Trophoblast cell (in vitro differentiated cells and primary cell): ENCODE data around the gene MAP2K4.

Experiments used
- DNase-seq, 2 donors: peaks; one replicate each; pipeline ENCODE4 v3.0.0-alpha.2; 2016
- H2AFZ ChIP-seq: 2 replicates; pipeline ENCODE4 v1.6.1; 2013; ENCODE audit warnings: low read length, moderate library complexity, mild to moderate bottlenecking; ENCODE audit not compliant: insufficient read depth, poor library complexity
- H2AK5ac ChIP-seq: 2 replicates; pipeline ENCODE4 v1.6.1; 2013; ENCODE audit warnings: mild to moderate bottlenecking, low read length
- H2BK120ac ChIP-seq: 2 replicates; pipeline ENCODE4 v1.6.1; 2013; ENCODE audit warnings: low read length, mild to moderate bottlenecking, moderate library complexity; ENCODE audit not compliant: insufficient read depth, poor library complexity
- H2BK12ac ChIP-seq: 2 replicates; pipeline ENCODE4 v1.6.1; 2013; ENCODE audit warnings: mild to moderate bottlenecking, low read length, moderate library complexity
- H2BK5ac ChIP-seq: 2 replicates; pipeline ENCODE4 v1.6.1; 2013; ENCODE audit warnings: low read length, low read depth, moderate library complexity, mild to moderate bottlenecking; ENCODE audit not compliant: poor library complexity
- H3K14ac ChIP-seq: 2 replicates; pipeline ENCODE4 v1.6.1; 2013; ENCODE audit warnings: mild to moderate bottlenecking, low read length
- H3K18ac ChIP-seq: 2 replicates; pipeline ENCODE4 v1.6.1; 2013; ENCODE audit warnings: mild to moderate bottlenecking, low read length
- H3K23ac ChIP-seq: 2 replicates; pipeline ENCODE4 v1.6.1; 2013; ENCODE audit warnings: low read length
- H3K27ac ChIP-seq: 2 replicates; pipeline ENCODE4 v1.5.1; 2013; ENCODE audit warnings: low read depth, mild to moderate bottlenecking, inconsistent platforms, low read length, moderate library complexity
- H3K27me3 ChIP-seq: 2 replicates; pipeline ENCODE4 v1.6.1; 2013; ENCODE audit warnings: inconsistent platforms, mild to moderate bottlenecking, low read length, moderate library complexity; ENCODE audit not compliant: insufficient read depth
- H3K36me3 ChIP-seq, 2 experiments: 1 replicate in 1 of 2; 2 replicates in 1 of 2; pipeline ENCODE4 v1.6.1; 2013; ENCODE audit warnings: low read length in 2 of 2, mild to moderate bottlenecking in 2 of 2, moderate library complexity in 1 of 2; ENCODE audit not compliant: insufficient read depth in 2 of 2, control insufficient read depth in 1 of 2
- H3K4ac ChIP-seq: 2 replicates; pipeline ENCODE4 v1.6.1; 2013; ENCODE audit warnings: low read depth, mild to moderate bottlenecking, low read length, moderate library complexity
- H3K4me1 ChIP-seq, 2 experiments: 1 replicate in 1 of 2; 2 replicates in 1 of 2; pipeline ENCODE4 v1.6.1; 2013; ENCODE audit warnings: low read length in 2 of 2, mild to moderate bottlenecking in 2 of 2, moderate library complexity in 1 of 2; ENCODE audit not compliant: insufficient read depth in 2 of 2, control insufficient read depth in 1 of 2
- H3K4me2 ChIP-seq: 2 replicates; pipeline ENCODE4 v1.6.1; 2013; ENCODE audit warnings: inconsistent platforms, mild to moderate bottlenecking, low read length, moderate library complexity
- H3K4me3 ChIP-seq: 2 replicates; pipeline ENCODE4 v1.5.1; 2013; ENCODE audit warnings: mild to moderate bottlenecking, low read depth, low read length, inconsistent platforms
- H3K79me1 ChIP-seq: one replicate; pipeline ENCODE4 v1.6.1; 2013; ENCODE audit warnings: low read length
- H3K79me2 ChIP-seq: 2 replicates; pipeline ENCODE4 v1.6.1; 2013; ENCODE audit warnings: low read length, mild to moderate bottlenecking; ENCODE audit not compliant: control insufficient read depth, insufficient read depth, poor library complexity
- H3K9ac ChIP-seq: 2 replicates; pipeline ENCODE4 v1.6.1; 2013; ENCODE audit warnings: mild to moderate bottlenecking, low read length
- H3K9me3 ChIP-seq: 2 replicates; pipeline ENCODE4 v1.6.1; 2013; ENCODE audit warnings: low read depth, mild to moderate bottlenecking, control low read depth, inconsistent platforms, low read length; ENCODE audit not compliant: insufficient read depth
- H4K12ac ChIP-seq: 2 replicates; pipeline ENCODE4 v1.6.1; 2013; ENCODE audit warnings: low read depth, mild to moderate bottlenecking, low read length, moderate library complexity
- H4K8ac ChIP-seq: 2 replicates; pipeline ENCODE4 v1.6.1; 2013; ENCODE audit warnings: low read depth, mild to moderate bottlenecking, low read length, moderate library complexity
- H4K91ac ChIP-seq: one replicate; pipeline ENCODE4 v1.6.1; 2013; ENCODE audit warnings: low read depth, mild to moderate bottlenecking, low read length, moderate library complexity
- WGBS: extraction: QIAGEN DNeasy Blood & Tissue Kit; methylation state at CpG from one replicate; pipeline ENCODE4 v1.1.7; 2013; ENCODE audit warnings: missing lambda C conversion rate; ENCODE audit not compliant: insufficient read length, insufficient coverage; ENCODE audit errors: extremely low coverage; 5-methylcytosine and 5-hydroxymethylcytosine counted together

Gene MAP2K4

GRCh38 chr17:12035673-12036072 lies 15.0 kb downstream of the MAP2K4 start:
- no peak overlapping the region for H2AFZ ChIP-seq
- no CpG with 5 or more reads among the region's 1 CpG for WGBS
- no peak for DNase-seq

DNA sequence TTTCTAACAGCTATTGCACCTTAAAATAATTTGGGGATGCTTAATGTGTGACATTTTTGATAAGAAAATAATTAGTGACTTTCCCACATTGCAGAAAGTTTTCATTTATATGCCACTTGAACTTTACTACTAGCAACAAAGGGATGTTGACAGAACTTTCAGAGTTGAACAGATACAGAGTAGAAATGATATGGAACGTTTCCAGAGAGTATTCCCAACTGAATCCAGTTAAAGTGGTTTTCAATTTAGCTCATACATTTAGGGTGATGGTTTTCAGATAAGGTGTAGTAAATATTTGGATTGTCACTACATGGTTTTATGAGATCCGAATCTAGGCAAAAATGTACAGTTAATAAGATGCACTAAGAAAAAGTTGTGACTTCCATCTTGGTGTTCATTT lies 17.3 kb downstream of the MAP2K4 start:
- Histone ChIP-seq H3K79me1 (no peaks in the 10 kb centered on the region), H4K8ac (no peak overlapping the region), H3K27me3 (no peaks in the 10 kb centered on the region), H3K27ac (no peak overlapping the region), H2BK12ac (no peak overlapping the region), H3K4me3 (no peak overlapping the region), H4K12ac (no peak overlapping the region), H3K79me2 (no peaks in the 10 kb centered on the region), H3K23ac (no peak overlapping the region), H3K4me1 (no peaks in the 10 kb centered on the region), H4K91ac (no peak overlapping the region), H3K14ac (no peak overlapping the region), H2BK5ac (no peak overlapping the region), H3K9ac (no peak overlapping the region), H3K4me2 (no peak overlapping the region), H2AK5ac (no peak overlapping the region), H3K36me3 (peaks cover 0 to 3% of the 10 kb centered on the region in 2 experiments), H2BK120ac (no peak overlapping the region), H2AFZ (no peak overlapping the region), H3K9me3 (no peaks in the 10 kb centered on the region), H3K4ac (no peak overlapping the region), H3K18ac (no peak overlapping the region)
- no peak for DNase-seq
- WGBS = no CpG with 5 or more reads among the region's 2 CpGs

More at GRCh38 chr17:12035673-12036072, 15.0 kb downstream of the MAP2K4 start:
- no peaks in the 10 kb centered on the region for H3K9me3 ChIP-seq
- H2BK120ac ChIP-seq = no peak overlapping the region
- H3K23ac ChIP-seq = no peak overlapping the region
- no peaks in the 10 kb centered on the region for H3K27me3 ChIP-seq
- no peak overlapping the region for H3K4ac ChIP-seq
- H3K79me2 ChIP-seq = peaks cover 3% of the 10 kb centered on the region
- H3K4me3 ChIP-seq = no peak overlapping the region
- H3K4me2 ChIP-seq = no peak overlapping the region
- H4K8ac ChIP-seq = no peak overlapping the region
- H4K91ac ChIP-seq = no peak overlapping the region
- peaks cover 0 to 3% of the 10 kb centered on the region in 2 experiments for H3K36me3 ChIP-seq
- H3K27ac ChIP-seq = no peak overlapping the region
- no peak overlapping the region for H2BK12ac ChIP-seq
- H4K12ac ChIP-seq = no peak overlapping the region
- H2BK5ac ChIP-seq = no peak overlapping the region
- no peaks in the 10 kb centered on the region for H3K79me1 ChIP-seq
- no peak overlapping the region for H3K18ac ChIP-seq
- H2AK5ac ChIP-seq = no peak overlapping the region
- H3K14ac ChIP-seq = no peak overlapping the region
- H3K9ac ChIP-seq = no peak overlapping the region
- no peaks in the 10 kb centered on the region for H3K4me1 ChIP-seq

GRCh38 chr17:12040478-12040877 lies 19.8 kb downstream of the MAP2K4 start:
- Histone ChIP-seq H3K9ac (no peak overlapping the region), H3K4ac (no peak overlapping the region), H4K8ac (no peak overlapping the region), H3K14ac (no peak overlapping the region), H2BK5ac (no peak overlapping the region), H4K91ac (no peak overlapping the region), H3K36me3 (no peaks in the 10 kb centered on the region), H3K4me3 (no peak overlapping the region), H3K4me1 (no peaks in the 10 kb centered on the region), H3K23ac (no peak overlapping the region), H3K27me3 (no peaks in the 10 kb centered on the region), H3K79me2 (no peaks in the 10 kb centered on the region), H4K12ac (no peak overlapping the region), H3K4me2 (no peak overlapping the region), H3K18ac (no peak overlapping the region), H3K9me3 (no peaks in the 10 kb centered on the region), H2BK120ac (no peak overlapping the region), H3K79me1 (no peaks in the 10 kb centered on the region), H3K27ac (no peak overlapping the region), H2AFZ (no peak overlapping the region), H2AK5ac (no peak overlapping the region), H2BK12ac (no peak overlapping the region)
- DNase-seq = no peak
- WGBS = no CpG with 5 or more reads among the region's 3 CpGs

DNA sequence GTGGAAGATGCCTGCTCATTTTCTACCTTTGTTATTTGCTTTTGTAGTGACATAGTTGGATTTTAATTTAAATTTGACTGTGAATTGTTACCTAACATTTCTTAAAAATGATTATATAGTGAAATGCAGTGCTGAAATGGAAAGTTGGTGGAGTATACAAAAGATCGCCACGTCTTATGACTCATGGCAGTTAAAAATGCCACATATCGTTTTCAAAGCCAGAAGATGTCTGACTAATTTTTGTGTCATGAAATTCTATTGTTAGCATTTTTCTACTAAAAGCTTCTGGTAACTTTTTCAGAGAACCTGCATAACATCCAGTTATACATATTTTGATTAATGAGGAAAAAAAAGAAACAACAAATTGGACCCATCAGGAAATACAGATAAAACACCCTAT lies 20.6 kb downstream of the MAP2K4 start:
- DNase-seq = peak in 1 of 2 donors; percentile 40
- H3K9ac ChIP-seq = no peak overlapping the region
- H4K91ac ChIP-seq = no peak overlapping the region
- no peak overlapping the region for H3K14ac ChIP-seq
- H3K4me1 ChIP-seq = no peaks in the 10 kb centered on the region
- no peaks in the 10 kb centered on the region for H3K79me1 ChIP-seq
- no peak overlapping the region for H2AK5ac ChIP-seq
- no peaks in the 10 kb centered on the region for H3K36me3 ChIP-seq
- no peak overlapping the region for H3K27ac ChIP-seq
- no peaks in the 10 kb centered on the region for H3K27me3 ChIP-seq
- no peaks in the 10 kb centered on the region for H3K9me3 ChIP-seq
- no peak overlapping the region for H2BK12ac ChIP-seq
- H3K18ac ChIP-seq = no peak overlapping the region
- H4K12ac ChIP-seq = no peak overlapping the region
- WGBS = no CpG with 5 or more reads among the region's 3 CpGs
- H3K4me3 ChIP-seq = no peak overlapping the region
- no peak overlapping the region for H3K4ac ChIP-seq
- no peaks in the 10 kb centered on the region for H3K79me2 ChIP-seq
- H2BK5ac ChIP-seq = no peak overlapping the region
- H3K23ac ChIP-seq = no peak overlapping the region
- no peak overlapping the region for H3K4me2 ChIP-seq
- H2AFZ ChIP-seq = no peak overlapping the region
- no peak overlapping the region for H4K8ac ChIP-seq
- H2BK120ac ChIP-seq = no peak overlapping the region
